GM12878 (cell line): ENCODE results near the gene MVP. TPM values are rescaled to one million over a fixed set of nuclear protein-coding genes. Genes with fewer than 3 reads are reported as not detected.

Experiments used
- CBFB ChIP-seq: IDR thresholded peaks from 2 replicates; pipeline ENCODE4 v1.6.1; 2016; ENCODE audit warnings: antibody characterized with exemption, low read depth
- CHD2 ChIP-seq: IDR thresholded peaks from 2 replicates; pipeline ENCODE4 v1.6.1; 2011; ENCODE audit warnings: low read depth, low read length, improper control_type of control experiment, borderline replicate concordance
- ETV6 ChIP-seq, 2 experiments: fragments of 450-650 bp in 1 of 2; IDR thresholded peaks in 1 of 2; conservative IDR thresholded peaks in 1 of 2; 2 replicates each; pipeline ENCODE4 v1.6.1; 2014; ENCODE audit warnings: antibody characterized with exemption in 1 of 2, borderline replicate concordance in 1 of 2, low read depth in 1 of 2, mild to moderate bottlenecking in 1 of 2, moderate library complexity in 1 of 2
- SIX5 ChIP-seq: IDR thresholded peaks from 2 replicates; pipeline ENCODE4 v1.6.1; 2011; ENCODE audit warnings: mild to moderate bottlenecking, low read depth, low read length, moderate library complexity; ENCODE audit not compliant: severe bottlenecking
- SMC3 ChIP-seq: IDR thresholded peaks from 2 replicates; pipeline ENCODE4 v1.6.1; 2011; ENCODE audit warnings: low read length, improper control_type of control experiment, borderline replicate concordance
- SP1 ChIP-seq: IDR thresholded peaks from one replicate; pipeline ENCODE4 v1.6.1; 2011; ENCODE audit warnings: low read depth, low read length
- TAF1 ChIP-seq: IDR thresholded peaks from 2 replicates; pipeline ENCODE4 v1.6.1; 2011; ENCODE audit warnings: mild to moderate bottlenecking, low read depth, low read length, borderline replicate concordance
- TCF3 ChIP-seq: IDR thresholded peaks from 2 replicates; pipeline ENCODE4 v1.6.1; 2012; ENCODE audit warnings: low read depth, mild to moderate bottlenecking, low read length, borderline replicate concordance; ENCODE audit not compliant: insufficient read depth
- ZBTB33 ChIP-seq: fragments of 450-650 bp; IDR thresholded peaks from 2 replicates; pipeline ENCODE4 v1.6.1; 2017; ENCODE audit warnings: mild to moderate bottlenecking
- polyA plus RNA-seq, 11 experiments: library from polyadenylated mRNA; depleted of rRNA in 4 of 11; unstranded in 6 of 11; stranded (reverse) in 5 of 11; fragments of >200 nt; fragmentation: Nextera tagmentation in 4 of 11; fragmentation: Illumina TruSeq in 1 of 11; extraction: Ambion mirVana in 4 of 11; extraction: Trizol in 1 of 11; gene quantifications; 1 replicate in 1 of 11; 2 replicates in 10 of 11; pipeline versions ENCODE4 v1.2.1 to v1.2.3, GENCODE V29; 2011 to 2016; ENCODE audit warnings: inconsistent platforms in 2 of 11, missing spikeins in 2 of 11, low read depth in 1 of 11
- total RNA-seq, 4 experiments: library from RNA; depleted of rRNA in 3 of 4; stranded (reverse); fragments of >200 nt in 3 of 4; fragmentation: Illumina TruSeq in 1 of 4; extraction: Trizol in 1 of 4; gene quantifications; 2 replicates each; pipeline versions ENCODE4 v1.2.1 to v1.2.3, GENCODE V29; 2013 to 2021
- TF ChIP-seq, protein P1 (sequence below): fragments of 450-650 bp; formaldehyde crosslinking; IDR thresholded peaks from 2 replicates; pipeline ENCODE4 v1.4.0; 2020; ENCODE audit warnings: mild to moderate bottlenecking, moderate library complexity
- TF ChIP-seq, protein P2 (sequence below): IDR thresholded peaks from 2 replicates; pipeline ENCODE4 v1.6.1; 2012; ENCODE audit warnings: mild to moderate bottlenecking, low read depth, low read length
- TF ChIP-seq, protein P3 (sequence below): fragments of 150-350 bp; IDR thresholded peaks from 2 replicates; pipeline ENCODE4 v1.6.1; 2016; ENCODE audit warnings: low read depth, low read length
- TF ChIP-seq, protein P4 (sequence below): IDR thresholded peaks from 2 replicates; pipeline ENCODE4 v1.6.1; 2011; ENCODE audit warnings: borderline replicate concordance, low read depth, mild to moderate bottlenecking, moderate library complexity, mixed read lengths, low read length; ENCODE audit not compliant: insufficient read depth; ENCODE audit errors: extremely low read length

The MVP gene
- total and polyA plus RNA-seq, 10 of the 15 experiments (the other 5 are each of a cell fraction or from before 2014, with no cell fraction given), result 0.98 to 74.2 (median 54.7) TPM

- TF ChIP-seq, protein P1, sequence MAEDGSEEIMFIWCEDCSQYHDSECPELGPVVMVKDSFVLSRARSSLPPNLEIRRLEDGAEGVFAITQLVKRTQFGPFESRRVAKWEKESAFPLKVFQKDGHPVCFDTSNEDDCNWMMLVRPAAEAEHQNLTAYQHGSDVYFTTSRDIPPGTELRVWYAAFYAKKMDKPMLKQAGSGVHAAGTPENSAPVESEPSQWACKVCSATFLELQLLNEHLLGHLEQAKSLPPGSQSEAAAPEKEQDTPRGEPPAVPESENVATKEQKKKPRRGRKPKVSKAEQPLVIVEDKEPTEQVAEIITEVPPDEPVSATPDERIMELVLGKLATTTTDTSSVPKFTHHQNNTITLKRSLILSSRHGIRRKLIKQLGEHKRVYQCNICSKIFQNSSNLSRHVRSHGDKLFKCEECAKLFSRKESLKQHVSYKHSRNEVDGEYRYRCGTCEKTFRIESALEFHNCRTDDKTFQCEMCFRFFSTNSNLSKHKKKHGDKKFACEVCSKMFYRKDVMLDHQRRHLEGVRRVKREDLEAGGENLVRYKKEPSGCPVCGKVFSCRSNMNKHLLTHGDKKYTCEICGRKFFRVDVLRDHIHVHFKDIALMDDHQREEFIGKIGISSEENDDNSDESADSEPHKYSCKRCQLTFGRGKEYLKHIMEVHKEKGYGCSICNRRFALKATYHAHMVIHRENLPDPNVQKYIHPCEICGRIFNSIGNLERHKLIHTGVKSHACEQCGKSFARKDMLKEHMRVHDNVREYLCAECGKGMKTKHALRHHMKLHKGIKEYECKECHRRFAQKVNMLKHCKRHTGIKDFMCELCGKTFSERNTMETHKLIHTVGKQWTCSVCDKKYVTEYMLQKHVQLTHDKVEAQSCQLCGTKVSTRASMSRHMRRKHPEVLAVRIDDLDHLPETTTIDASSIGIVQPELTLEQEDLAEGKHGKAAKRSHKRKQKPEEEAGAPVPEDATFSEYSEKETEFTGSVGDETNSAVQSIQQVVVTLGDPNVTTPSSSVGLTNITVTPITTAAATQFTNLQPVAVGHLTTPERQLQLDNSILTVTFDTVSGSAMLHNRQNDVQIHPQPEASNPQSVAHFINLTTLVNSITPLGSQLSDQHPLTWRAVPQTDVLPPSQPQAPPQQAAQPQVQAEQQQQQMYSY, result no peak
- peak; percentile 74 for TF ChIP-seq CHD2
- TF ChIP-seq, protein P2, sequence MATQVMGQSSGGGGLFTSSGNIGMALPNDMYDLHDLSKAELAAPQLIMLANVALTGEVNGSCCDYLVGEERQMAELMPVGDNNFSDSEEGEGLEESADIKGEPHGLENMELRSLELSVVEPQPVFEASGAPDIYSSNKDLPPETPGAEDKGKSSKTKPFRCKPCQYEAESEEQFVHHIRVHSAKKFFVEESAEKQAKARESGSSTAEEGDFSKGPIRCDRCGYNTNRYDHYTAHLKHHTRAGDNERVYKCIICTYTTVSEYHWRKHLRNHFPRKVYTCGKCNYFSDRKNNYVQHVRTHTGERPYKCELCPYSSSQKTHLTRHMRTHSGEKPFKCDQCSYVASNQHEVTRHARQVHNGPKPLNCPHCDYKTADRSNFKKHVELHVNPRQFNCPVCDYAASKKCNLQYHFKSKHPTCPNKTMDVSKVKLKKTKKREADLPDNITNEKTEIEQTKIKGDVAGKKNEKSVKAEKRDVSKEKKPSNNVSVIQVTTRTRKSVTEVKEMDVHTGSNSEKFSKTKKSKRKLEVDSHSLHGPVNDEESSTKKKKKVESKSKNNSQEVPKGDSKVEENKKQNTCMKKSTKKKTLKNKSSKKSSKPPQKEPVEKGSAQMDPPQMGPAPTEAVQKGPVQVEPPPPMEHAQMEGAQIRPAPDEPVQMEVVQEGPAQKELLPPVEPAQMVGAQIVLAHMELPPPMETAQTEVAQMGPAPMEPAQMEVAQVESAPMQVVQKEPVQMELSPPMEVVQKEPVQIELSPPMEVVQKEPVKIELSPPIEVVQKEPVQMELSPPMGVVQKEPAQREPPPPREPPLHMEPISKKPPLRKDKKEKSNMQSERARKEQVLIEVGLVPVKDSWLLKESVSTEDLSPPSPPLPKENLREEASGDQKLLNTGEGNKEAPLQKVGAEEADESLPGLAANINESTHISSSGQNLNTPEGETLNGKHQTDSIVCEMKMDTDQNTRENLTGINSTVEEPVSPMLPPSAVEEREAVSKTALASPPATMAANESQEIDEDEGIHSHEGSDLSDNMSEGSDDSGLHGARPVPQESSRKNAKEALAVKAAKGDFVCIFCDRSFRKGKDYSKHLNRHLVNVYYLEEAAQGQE, result 0 out of 2 replicates have a peak, but pooled peaks have one; percentile 30
- no peak for TF ChIP-seq SMC3
- TF ChIP-seq SP1, result peak; percentile 68
- TF ChIP-seq, protein P3, sequence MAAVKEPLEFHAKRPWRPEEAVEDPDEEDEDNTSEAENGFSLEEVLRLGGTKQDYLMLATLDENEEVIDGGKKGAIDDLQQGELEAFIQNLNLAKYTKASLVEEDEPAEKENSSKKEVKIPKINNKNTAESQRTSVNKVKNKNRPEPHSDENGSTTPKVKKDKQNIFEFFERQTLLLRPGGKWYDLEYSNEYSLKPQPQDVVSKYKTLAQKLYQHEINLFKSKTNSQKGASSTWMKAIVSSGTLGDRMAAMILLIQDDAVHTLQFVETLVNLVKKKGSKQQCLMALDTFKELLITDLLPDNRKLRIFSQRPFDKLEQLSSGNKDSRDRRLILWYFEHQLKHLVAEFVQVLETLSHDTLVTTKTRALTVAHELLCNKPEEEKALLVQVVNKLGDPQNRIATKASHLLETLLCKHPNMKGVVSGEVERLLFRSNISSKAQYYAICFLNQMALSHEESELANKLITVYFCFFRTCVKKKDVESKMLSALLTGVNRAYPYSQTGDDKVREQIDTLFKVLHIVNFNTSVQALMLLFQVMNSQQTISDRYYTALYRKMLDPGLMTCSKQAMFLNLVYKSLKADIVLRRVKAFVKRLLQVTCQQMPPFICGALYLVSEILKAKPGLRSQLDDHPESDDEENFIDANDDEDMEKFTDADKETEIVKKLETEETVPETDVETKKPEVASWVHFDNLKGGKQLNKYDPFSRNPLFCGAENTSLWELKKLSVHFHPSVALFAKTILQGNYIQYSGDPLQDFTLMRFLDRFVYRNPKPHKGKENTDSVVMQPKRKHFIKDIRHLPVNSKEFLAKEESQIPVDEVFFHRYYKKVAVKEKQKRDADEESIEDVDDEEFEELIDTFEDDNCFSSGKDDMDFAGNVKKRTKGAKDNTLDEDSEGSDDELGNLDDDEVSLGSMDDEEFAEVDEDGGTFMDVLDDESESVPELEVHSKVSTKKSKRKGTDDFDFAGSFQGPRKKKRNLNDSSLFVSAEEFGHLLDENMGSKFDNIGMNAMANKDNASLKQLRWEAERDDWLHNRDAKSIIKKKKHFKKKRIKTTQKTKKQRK, result no peak
- no peak for TF ChIP-seq ZBTB33
- TF ChIP-seq, protein P4, sequence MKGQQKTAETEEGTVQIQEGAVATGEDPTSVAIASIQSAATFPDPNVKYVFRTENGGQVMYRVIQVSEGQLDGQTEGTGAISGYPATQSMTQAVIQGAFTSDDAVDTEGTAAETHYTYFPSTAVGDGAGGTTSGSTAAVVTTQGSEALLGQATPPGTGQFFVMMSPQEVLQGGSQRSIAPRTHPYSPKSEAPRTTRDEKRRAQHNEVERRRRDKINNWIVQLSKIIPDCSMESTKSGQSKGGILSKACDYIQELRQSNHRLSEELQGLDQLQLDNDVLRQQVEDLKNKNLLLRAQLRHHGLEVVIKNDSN, result peak; percentile 63
- TF ChIP-seq TAF1, result peak; percentile 92; the same call in 1 of the 2 replicates
- TF ChIP-seq TCF3, result 0 out of 2 replicates have a peak, but pooled peaks have one; percentile 33
- peak; percentile 66; the same call in 1 of the 2 replicates for TF ChIP-seq CBFB
- TF ChIP-seq ETV6 (conservative IDR thresholded peaks at IDR 0.05 in 1 of 2, IDR thresholded peaks at IDR 0.05 in 1 of 2; ENCODE audit: borderline replicate concordance in 1 of 2, low read depth in 1 of 2), result no peak
- peak; percentile 31 for TF ChIP-seq SIX5
Observed at GRCh38 chr16:29805232-29806098, 14.8 kb upstream of the MVP start (continued).
